GM12801 (cell line): ENCODE measurements around the gene JHY.

Source experiments
- TF ChIP-seq, protein P1 (sequence below): IDR thresholded peaks from one replicate; pipeline ENCODE4 v1.5.1; 2011; ENCODE audit warnings: control low read depth; ENCODE audit not compliant: insufficient read length; ENCODE audit errors: extremely low read depth

JHY gene

DNA sequence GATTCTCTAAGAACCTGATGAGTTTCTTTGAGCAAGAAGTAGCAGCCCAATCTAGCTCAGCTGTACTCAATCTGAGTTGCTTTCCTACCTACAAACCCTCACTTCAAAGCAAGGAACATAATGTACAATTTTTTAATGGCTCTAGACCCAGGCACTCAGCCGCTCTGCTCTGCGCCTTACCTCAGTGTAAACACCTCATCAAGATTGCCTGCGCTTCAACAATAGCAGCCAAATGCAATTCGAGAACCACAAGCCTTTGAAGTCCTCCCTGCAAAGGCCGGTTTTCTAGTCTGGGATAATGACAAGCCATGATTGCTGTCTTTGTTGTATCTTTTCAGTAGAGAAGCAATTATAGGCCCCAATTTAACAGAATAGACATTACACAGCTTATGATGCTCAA lies 38.0 kb downstream of the JHY start:
- TF ChIP-seq, protein P1, sequence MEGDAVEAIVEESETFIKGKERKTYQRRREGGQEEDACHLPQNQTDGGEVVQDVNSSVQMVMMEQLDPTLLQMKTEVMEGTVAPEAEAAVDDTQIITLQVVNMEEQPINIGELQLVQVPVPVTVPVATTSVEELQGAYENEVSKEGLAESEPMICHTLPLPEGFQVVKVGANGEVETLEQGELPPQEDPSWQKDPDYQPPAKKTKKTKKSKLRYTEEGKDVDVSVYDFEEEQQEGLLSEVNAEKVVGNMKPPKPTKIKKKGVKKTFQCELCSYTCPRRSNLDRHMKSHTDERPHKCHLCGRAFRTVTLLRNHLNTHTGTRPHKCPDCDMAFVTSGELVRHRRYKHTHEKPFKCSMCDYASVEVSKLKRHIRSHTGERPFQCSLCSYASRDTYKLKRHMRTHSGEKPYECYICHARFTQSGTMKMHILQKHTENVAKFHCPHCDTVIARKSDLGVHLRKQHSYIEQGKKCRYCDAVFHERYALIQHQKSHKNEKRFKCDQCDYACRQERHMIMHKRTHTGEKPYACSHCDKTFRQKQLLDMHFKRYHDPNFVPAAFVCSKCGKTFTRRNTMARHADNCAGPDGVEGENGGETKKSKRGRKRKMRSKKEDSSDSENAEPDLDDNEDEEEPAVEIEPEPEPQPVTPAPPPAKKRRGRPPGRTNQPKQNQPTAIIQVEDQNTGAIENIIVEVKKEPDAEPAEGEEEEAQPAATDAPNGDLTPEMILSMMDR: no peak

GRCh38 chr11:122922893-122923292 lies 40.3 kb downstream of the JHY start:
- TF ChIP-seq, protein P1: no peak

GRCh38 chr11:122923302-122923701 lies 40.7 kb downstream of the JHY start:
- TF ChIP-seq, protein P1: no peak

DNA sequence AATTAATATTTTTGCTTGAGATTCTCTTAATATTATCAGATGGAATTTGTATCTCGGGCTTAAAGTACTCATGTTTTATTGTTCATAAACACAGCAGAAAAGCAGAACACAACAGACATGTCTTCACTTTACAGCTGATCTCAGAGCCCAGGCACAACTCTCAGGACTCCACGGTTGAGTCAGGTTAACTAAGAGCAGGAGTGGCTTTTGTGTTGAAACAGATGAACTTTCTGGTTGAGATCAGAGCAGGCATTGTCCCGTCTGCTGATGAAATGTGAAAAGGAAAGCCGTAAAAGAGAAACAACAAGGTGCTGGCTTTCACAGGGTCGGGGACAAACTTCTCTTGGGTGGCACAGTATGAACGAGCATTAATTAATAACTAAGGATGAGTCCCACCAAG lies 49.0 kb downstream of the JHY start:
- TF ChIP-seq, protein P1: no peak

- TF ChIP-seq, protein P1: no peak
Measured at GRCh38 chr11:122933416-122933815, 50.9 kb downstream of the JHY start.

DNA sequence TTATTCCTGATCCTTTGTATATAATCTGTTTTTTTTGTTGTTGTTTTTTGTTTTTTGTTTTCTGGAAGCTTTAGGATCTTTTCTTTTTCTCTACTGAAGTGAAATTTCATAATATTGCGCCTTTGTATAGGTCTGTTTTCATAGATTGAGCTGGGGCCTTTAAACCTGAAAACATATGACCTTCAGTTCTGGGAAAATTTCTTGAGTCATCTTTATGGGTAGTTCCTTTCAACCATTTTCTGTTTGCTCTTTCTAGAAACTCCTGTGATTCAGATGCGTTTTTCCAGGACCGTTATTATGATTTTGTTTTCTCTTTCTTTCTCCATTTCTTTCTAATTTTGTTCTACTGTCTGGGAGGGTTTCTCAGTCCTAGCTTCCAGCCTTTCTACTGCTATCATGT lies 55.4 kb downstream of the JHY start:
- TF ChIP-seq, protein P1: no peak

DNA sequence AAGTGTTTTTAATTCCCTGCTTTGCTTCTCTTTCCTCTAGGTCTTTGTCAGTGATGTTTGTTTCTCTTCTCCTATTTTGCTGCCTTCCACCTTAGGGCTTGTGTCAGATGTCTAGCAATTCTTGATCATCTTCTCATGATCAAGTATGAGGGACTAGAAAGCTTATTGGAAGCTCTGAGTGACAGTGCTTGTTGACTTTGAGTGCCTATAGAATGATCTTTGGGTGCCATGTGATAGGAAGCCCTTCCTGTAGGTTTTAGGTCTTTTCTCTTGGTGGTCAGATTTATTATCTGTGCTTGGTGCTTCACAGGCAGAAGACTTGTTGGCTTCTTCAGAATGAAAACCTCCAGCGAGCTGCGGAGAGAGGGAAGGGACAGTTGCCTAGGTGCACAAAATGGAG lies 56.0 kb downstream of the JHY start:
- TF ChIP-seq, protein P1: no peak

GRCh38 chr11:122951211-122951610 lies 68.7 kb downstream of the JHY start:
- TF ChIP-seq, protein P1: no peak
